Peyer's patch (tissue), 4 donors: ENCODE measurements around the gene ANKRD18B.

Experiments used
- CTCF ChIP-seq, 6 experiments: fragments of 450-650 bp in 4 of 6; fragments of 200-600 bp in 2 of 6; sonication (generic) in 1 of 6; IDR thresholded peaks; one replicate each; pipeline ENCODE4 v1.5.1; 2017 to 2019; ENCODE audit warnings: antibody characterized with exemption in 6 of 6, mild to moderate bottlenecking in 3 of 6, moderate library complexity in 1 of 6
- POLR2A ChIP-seq, 2 donors: fragments of 450-650 bp; IDR thresholded peaks; one replicate each; pipeline ENCODE4 v1.5.1; 2017; ENCODE audit warnings: antibody characterized with exemption in 2 of 2, mild to moderate bottlenecking in 2 of 2, moderate library complexity in 2 of 2

- TF ChIP-seq CTCF (IDR thresholded peaks at IDR 0.05) (no peak), POLR2A (IDR thresholded peaks at IDR 0.05) (no peak)
These were observed 35.0 kb upstream of the ANKRD18B start for GRCh38 chr9:33489066-33489465.
